Measurements from ENCODE around the gene ATP6V0A4.

DNA sequence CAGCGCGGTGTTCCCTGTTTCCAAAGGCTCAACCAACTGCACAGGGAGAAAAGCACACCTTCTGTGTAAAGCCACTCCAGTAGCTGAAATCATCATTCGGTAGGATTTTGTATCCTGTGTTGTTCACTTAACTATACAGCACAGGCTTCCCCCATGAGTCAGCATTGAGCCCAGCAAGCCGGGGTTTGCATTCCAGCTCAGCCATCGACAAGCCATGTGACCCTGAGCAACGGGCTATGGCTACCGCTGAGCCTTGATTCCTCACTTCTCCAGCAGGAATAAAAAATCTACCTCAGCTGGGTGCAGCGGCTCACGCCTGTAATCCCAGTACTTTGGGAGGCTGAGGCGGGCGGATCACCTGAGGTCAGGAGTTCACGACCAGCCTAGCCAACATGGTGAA lies 44.1 kb upstream of the ATP6V0A4 start:
- TF ChIP-seq, protein P1, sequence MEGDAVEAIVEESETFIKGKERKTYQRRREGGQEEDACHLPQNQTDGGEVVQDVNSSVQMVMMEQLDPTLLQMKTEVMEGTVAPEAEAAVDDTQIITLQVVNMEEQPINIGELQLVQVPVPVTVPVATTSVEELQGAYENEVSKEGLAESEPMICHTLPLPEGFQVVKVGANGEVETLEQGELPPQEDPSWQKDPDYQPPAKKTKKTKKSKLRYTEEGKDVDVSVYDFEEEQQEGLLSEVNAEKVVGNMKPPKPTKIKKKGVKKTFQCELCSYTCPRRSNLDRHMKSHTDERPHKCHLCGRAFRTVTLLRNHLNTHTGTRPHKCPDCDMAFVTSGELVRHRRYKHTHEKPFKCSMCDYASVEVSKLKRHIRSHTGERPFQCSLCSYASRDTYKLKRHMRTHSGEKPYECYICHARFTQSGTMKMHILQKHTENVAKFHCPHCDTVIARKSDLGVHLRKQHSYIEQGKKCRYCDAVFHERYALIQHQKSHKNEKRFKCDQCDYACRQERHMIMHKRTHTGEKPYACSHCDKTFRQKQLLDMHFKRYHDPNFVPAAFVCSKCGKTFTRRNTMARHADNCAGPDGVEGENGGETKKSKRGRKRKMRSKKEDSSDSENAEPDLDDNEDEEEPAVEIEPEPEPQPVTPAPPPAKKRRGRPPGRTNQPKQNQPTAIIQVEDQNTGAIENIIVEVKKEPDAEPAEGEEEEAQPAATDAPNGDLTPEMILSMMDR (IDR thresholded peaks at IDR 0.05; ENCODE audit: borderline replicate concordance, extremely low read depth, low read length, poor library complexity, severe bottlenecking): no peak
- TF ChIP-seq EZH2 (IDR thresholded peaks at IDR 0.05; ENCODE audit: borderline replicate concordance, low read depth, low read length, severe bottlenecking): no peak
